HepG2 (cell line): ENCODE results near the gene WDR54. TPM values are rescaled to one million over a fixed set of nuclear protein-coding genes. Genes with fewer than 3 reads are reported as not detected.
A peak's percentile ranks its signal among the peaks of the same experiment; 100 is the strongest.

ENCODE experiments used
- ELF1 ChIP-seq: sonication (generic); formaldehyde crosslinking; IDR thresholded peaks from 2 replicates; pipeline ENCODE4 v1.4.0; 2020; ENCODE audit warnings: missing genetic modification reagents
- FLYWCH1 ChIP-seq: sonication (generic); formaldehyde crosslinking; IDR thresholded peaks from 2 replicates; pipeline ENCODE4 v1.8.1; 2023; ENCODE audit warnings: mild to moderate bottlenecking, missing genetic modification reagents
- FOSL2 ChIP-seq: sonication (generic); formaldehyde crosslinking; IDR thresholded peaks from 2 replicates; pipeline ENCODE4 v1.4.0; 2020; ENCODE audit warnings: missing genetic modification reagents
- FOXC1 ChIP-seq: sonication (generic); formaldehyde crosslinking; IDR thresholded peaks from 2 replicates; pipeline ENCODE4 v1.8.0; 2022; ENCODE audit warnings: mild to moderate bottlenecking, missing genetic modification reagents, borderline replicate concordance
- HNF4A ChIP-seq: sonication (generic); formaldehyde crosslinking; IDR thresholded peaks from 2 replicates; pipeline ENCODE4 v1.4.0; 2020; ENCODE audit warnings: missing genetic modification reagents
- HNRNPL ChIP-seq: fragments of 200-400 bp; formaldehyde crosslinking; IDR thresholded peaks from 2 replicates; pipeline ENCODE4 v1.6.1; 2017; ENCODE audit warnings: mild to moderate bottlenecking, low read depth, low read length
- KDM5B ChIP-seq: sonication (generic); formaldehyde crosslinking; IDR thresholded peaks from 2 replicates; pipeline ENCODE4 v1.4.0; 2020; ENCODE audit warnings: missing genetic modification reagents, mild to moderate bottlenecking, borderline replicate concordance
- KLF15 ChIP-seq: sonication (generic); formaldehyde crosslinking; IDR thresholded peaks from 2 replicates; pipeline ENCODE4 v1.8.1; 2023; ENCODE audit warnings: borderline replicate concordance, mild to moderate bottlenecking, inconsistent platforms, missing genetic modification reagents, mixed read lengths
- MAFF ChIP-seq: IDR thresholded peaks from 2 replicates; pipeline ENCODE4 v1.6.1; 2011; ENCODE audit warnings: low read depth, low read length, improper control_type of control experiment
- MATR3 ChIP-seq: sonication (generic); formaldehyde crosslinking; IDR thresholded peaks from 2 replicates; pipeline ENCODE4 v1.4.0; 2020; ENCODE audit warnings: missing genetic modification reagents
- MIER3 ChIP-seq: IDR thresholded peaks from 2 replicates; pipeline ENCODE4 v1.6.1; 2016; ENCODE audit warnings: missing compliant biosample characterization, borderline replicate concordance
- NAIF1 ChIP-seq: sonication (generic); formaldehyde crosslinking; IDR thresholded peaks from 2 replicates; pipeline ENCODE4 v1.5.0; 2020; ENCODE audit warnings: mild to moderate bottlenecking, missing genetic modification reagents, borderline replicate concordance
- NFIB ChIP-seq: sonication (generic); formaldehyde crosslinking; IDR thresholded peaks from 2 replicates; pipeline ENCODE4 v1.9.0; 2021; ENCODE audit warnings: missing genetic modification reagents, mild to moderate bottlenecking, borderline replicate concordance
- NONO ChIP-seq, 2 experiments: fragments of 450-650 bp in 1 of 2; sonication (generic) in 1 of 2; formaldehyde crosslinking in 1 of 2; IDR thresholded peaks in 1 of 2; conservative IDR thresholded peaks in 1 of 2; 2 replicates each; pipeline versions ENCODE4 v1.6.1 to v1.8.0; 2017 to 2022; ENCODE audit warnings: mild to moderate bottlenecking in 1 of 2, missing genetic modification reagents in 1 of 2, moderate library complexity in 1 of 2
- POGK ChIP-seq: sonication (generic); formaldehyde crosslinking; conservative IDR thresholded peaks from 2 replicates; pipeline ENCODE4 v1.8.0; 2022; ENCODE audit warnings: mild to moderate bottlenecking, moderate library complexity, missing genetic modification reagents
- POLR2A ChIP-seq, 2 experiments: IDR thresholded peaks; 2 replicates each; pipeline ENCODE4 v1.6.1; 2011; ENCODE audit warnings: low read depth in 2 of 2, low read length in 2 of 2, mild to moderate bottlenecking in 1 of 2, moderate library complexity in 1 of 2; ENCODE audit not compliant: insufficient read depth in 1 of 2
- RBFOX2 ChIP-seq: fragments of 200-400 bp; formaldehyde crosslinking; IDR thresholded peaks from 2 replicates; pipeline ENCODE4 v1.6.1; 2017; ENCODE audit warnings: low read depth, mild to moderate bottlenecking, low read length
- RORA ChIP-seq: sonication (generic); formaldehyde crosslinking; IDR thresholded peaks from 2 replicates; pipeline ENCODE4 v1.5.0; 2020; ENCODE audit warnings: mild to moderate bottlenecking, missing genetic modification reagents, moderate library complexity
- SUZ12 ChIP-seq: fragments of 150-350 bp; IDR thresholded peaks from 2 replicates; pipeline ENCODE4 v1.6.1; 2014; ENCODE audit warnings: low read depth, low read length
- TCF12 ChIP-seq, 2 experiments: fragments of 450-650 bp in 1 of 2; sonication (generic) in 1 of 2; formaldehyde crosslinking in 1 of 2; IDR thresholded peaks; 2 replicates each; pipeline versions ENCODE4 v1.6.1 to v1.8.0; 2017 to 2022; ENCODE audit warnings: antibody characterized with exemption in 1 of 2, mild to moderate bottlenecking in 1 of 2, missing genetic modification reagents in 1 of 2, moderate library complexity in 1 of 2
- ZBTB20 ChIP-seq: sonication (generic); formaldehyde crosslinking; IDR thresholded peaks from 2 replicates; pipeline ENCODE4 v1.8.1; 2023; ENCODE audit warnings: missing genetic modification reagents, low read depth, mild to moderate bottlenecking, borderline replicate concordance
- ZBTB43 ChIP-seq: sonication (generic); formaldehyde crosslinking; conservative IDR thresholded peaks from 2 replicates; pipeline ENCODE4 v1.4.0; 2020; ENCODE audit warnings: missing genetic modification reagents
- ZFP36L1 ChIP-seq: sonication (generic); formaldehyde crosslinking; IDR thresholded peaks from 2 replicates; pipeline ENCODE4 v1.8.0; 2022; ENCODE audit warnings: mild to moderate bottlenecking, missing genetic modification reagents, moderate library complexity
- ZNF251 ChIP-seq: sonication (generic); formaldehyde crosslinking; IDR thresholded peaks from 2 replicates; pipeline ENCODE4 v1.9.0; 2021; ENCODE audit warnings: mild to moderate bottlenecking, missing genetic modification reagents
- ZNF383 ChIP-seq: sonication (generic); formaldehyde crosslinking; IDR thresholded peaks from 2 replicates; pipeline ENCODE4 v1.4.0; 2020; ENCODE audit warnings: missing genetic modification reagents, mild to moderate bottlenecking, borderline replicate concordance
- ZNF496 ChIP-seq: sonication (generic); formaldehyde crosslinking; IDR thresholded peaks from 2 replicates; pipeline ENCODE4 v1.8.1; 2023; ENCODE audit warnings: mild to moderate bottlenecking, moderate library complexity, missing genetic modification reagents; ENCODE audit not compliant: insufficient replicate concordance
- ZNF678 ChIP-seq: sonication (generic); formaldehyde crosslinking; IDR thresholded peaks from 2 replicates; pipeline ENCODE4 v1.4.0; 2020; ENCODE audit warnings: mild to moderate bottlenecking, missing genetic modification reagents
- ZNF709 ChIP-seq: sonication (generic); formaldehyde crosslinking; IDR thresholded peaks from 2 replicates; pipeline ENCODE4 v1.5.0; 2020; ENCODE audit warnings: mild to moderate bottlenecking, missing genetic modification reagents
- polyA plus RNA-seq, 8 experiments: library from polyadenylated mRNA; depleted of rRNA in 3 of 8; stranded (reverse) in 7 of 8; unstranded in 1 of 8; fragments of >200 nt; fragmentation: Illumina TruSeq in 4 of 8; extraction: Trizol in 4 of 8; gene quantifications; 2 replicates each; pipeline versions ENCODE4 v1.2.1 to v1.2.3, GENCODE V29; 2011 to 2016; ENCODE audit warnings: low read depth in 4 of 8, missing spikeins in 1 of 8, mixed read lengths in 1 of 8; ENCODE audit not compliant: insufficient read depth in 1 of 8
- total RNA-seq, 5 experiments: library from RNA; depleted of rRNA; stranded (reverse); fragments of >200 nt; fragmentation: Illumina TruSeq; extraction: Trizol; gene quantifications; 2 replicates each; pipeline ENCODE4 v1.2.3, GENCODE V29; 2016; ENCODE audit warnings: low read depth in 1 of 5

Gene WDR54
- total and polyA plus RNA-seq, 2 of the 13 experiments (the other 11 are each of a cell fraction or from before 2014, with no cell fraction given) = 2.0 to 17.3 TPM

- no peak for TF ChIP-seq HNRNPL
- no peak for TF ChIP-seq ZNF678 (CRISPR knock-in tag)
- no peak for TF ChIP-seq MAFF
- peak; percentile 38; the same call in 1 of the 2 replicates for TF ChIP-seq MIER3 (CRISPR knock-in tag)
- TF ChIP-seq FLYWCH1 (CRISPR knock-in tag) = 0 out of 2 replicates have a peak, but pooled peaks have one; percentile 60
- TF ChIP-seq HNF4A (CRISPR knock-in tag) = no peak
- TF ChIP-seq SUZ12 = no peak
- no peak for TF ChIP-seq POGK (CRISPR knock-in tag)
- no peak for TF ChIP-seq NONO (IDR thresholded peaks at IDR 0.05)
- no peak for TF ChIP-seq NONO (CRISPR knock-in tag; conservative IDR thresholded peaks at IDR 0.05)
- 0 out of 2 replicates have a peak, but pooled peaks have one; percentile 23 for TF ChIP-seq ZBTB20
- TF ChIP-seq ZNF496 (CRISPR knock-in tag) = no peak
- TF ChIP-seq RORA (CRISPR knock-in tag) = no peak
- no peak for TF ChIP-seq KDM5B
- TF ChIP-seq KLF15 (CRISPR knock-in tag) = no peak
- TF ChIP-seq NAIF1 (CRISPR knock-in tag) = no peak
- TF ChIP-seq ZFP36L1 (CRISPR knock-in tag) = no peak
- TF ChIP-seq ELF1 (CRISPR knock-in tag) = no peak
- no peak for TF ChIP-seq MATR3
- no peak for TF ChIP-seq RBFOX2
- TF ChIP-seq POLR2A (IDR thresholded peaks at IDR 0.05; ENCODE audit: insufficient read depth in 1 of 2, low read depth in 2 of 2, low read length in 2 of 2) = peak; percentile 32 to 66; a peak in 2 of 4 replicates
- TF ChIP-seq ZNF251 (CRISPR knock-in tag) = 0 out of 2 replicates have a peak, but pooled peaks have one; percentile 12
- TF ChIP-seq ZNF709 (CRISPR knock-in tag) = 0 out of 2 replicates have a peak, but pooled peaks have one; percentile 72
- TF ChIP-seq TCF12 (IDR thresholded peaks at IDR 0.05) = no peak
- TF ChIP-seq TCF12 (CRISPR knock-in tag; IDR thresholded peaks at IDR 0.05) = no peak
- 0 out of 2 replicates have a peak, but pooled peaks have one; percentile 12 for TF ChIP-seq ZBTB43
- no peak for TF ChIP-seq NFIB (CRISPR knock-in tag)
- no peak for TF ChIP-seq FOXC1 (CRISPR knock-in tag)
- peak; percentile 55; the same call in 1 of the 2 replicates for TF ChIP-seq FOSL2 (CRISPR knock-in tag)
- no peak for TF ChIP-seq ZNF383
Measured at GRCh38 chr2:74424139-74424992, 2.8 kb downstream of the WDR54 start (continued).
